Measurements from ENCODE around the gene CXorf66.
"Not testable (repeated sequence)": the region's sequence is repeated elsewhere in the genome, so short reads cannot be mapped to it uniquely, and the experiment has no call there.

CXorf66 gene

GRCh38 chrX:139924696-139925095 is 40.6 kb downstream of the CXorf66 start:
- no peak for DNase-seq (ENCODE audit: low read depth, low spot score)

- no peak for DNase-seq (ENCODE audit: low read depth, low spot score)
Measured at GRCh38 chrX:139924069-139924695, 41.1 kb downstream of the CXorf66 start.

- not testable (repeated sequence) for DNase-seq (ENCODE audit: low read depth, low spot score)
Measured at GRCh38 chrX:139921142-139921541, 44.2 kb downstream of the CXorf66 start.

GRCh38 chrX:139920316-139920715 is 45.0 kb downstream of the CXorf66 start:
- no peak for DNase-seq (ENCODE audit: low read depth, low spot score)

GRCh38 chrX:139914421-139914820 is 50.9 kb downstream of the CXorf66 start:
- no peak for DNase-seq (ENCODE audit: low read depth, low spot score)

- DNase-seq (ENCODE audit: low read depth, low spot score): no peak
Measured at GRCh38 chrX:139909712-139910111, 55.6 kb downstream of the CXorf66 start.

- DNase-seq (ENCODE audit: low read depth, low spot score): no peak
Measured at GRCh38 chrX:139907078-139907477, 58.2 kb downstream of the CXorf66 start.

- DNase-seq (ENCODE audit: low read depth, low spot score): no peak
Measured at GRCh38 chrX:139905743-139906142, 59.6 kb downstream of the CXorf66 start.
